Brain microvascular endothelial cell (primary cell): ENCODE data around the gene THSD4.

ENCODE experiments used
- DNase-seq: peaks from one replicate; pipeline ENCODE4 v3.0.0-alpha.2; 2020
- H3K27ac ChIP-seq: fragments of 250-450 bp; sonication (Bioruptor Pico); 2 replicates; pipeline ENCODE4 v1.5.1; 2020; ENCODE audit warnings: mild to moderate bottlenecking, moderate library complexity
- H3K27me3 ChIP-seq: fragments of 250-450 bp; sonication (Bioruptor Pico); replicated peaks from 2 replicates; pipeline ENCODE4 v1.5.1; 2020; ENCODE audit warnings: mild to moderate bottlenecking
- H3K36me3 ChIP-seq: fragments of 250-450 bp; sonication (Bioruptor Pico); replicated peaks from 2 replicates; pipeline ENCODE4 v1.5.1; 2020; ENCODE audit warnings: mild to moderate bottlenecking
- H3K4me3 ChIP-seq: 2 replicates; pipeline ENCODE4 v1.5.1; 2011; ENCODE audit warnings: low read depth, mild to moderate bottlenecking, control low read depth, low read length, moderate library complexity
- in situ Hi-C: cut with HindIII; loops from 2 replicates; pipeline ENCODE4 v1.10.0; 2017; ENCODE audit warnings: low sequenced_read_pairs, low pct_ligation_motif_present
- TF ChIP-seq, protein P1 (sequence below): IDR thresholded peaks from 2 replicates; pipeline ENCODE4 v1.5.1; 2011; ENCODE audit warnings: low read depth, mild to moderate bottlenecking, moderate library complexity, low read length, control low read depth, inconsistent platforms; ENCODE audit errors: missing control alignments

THSD4 gene

DNA sequence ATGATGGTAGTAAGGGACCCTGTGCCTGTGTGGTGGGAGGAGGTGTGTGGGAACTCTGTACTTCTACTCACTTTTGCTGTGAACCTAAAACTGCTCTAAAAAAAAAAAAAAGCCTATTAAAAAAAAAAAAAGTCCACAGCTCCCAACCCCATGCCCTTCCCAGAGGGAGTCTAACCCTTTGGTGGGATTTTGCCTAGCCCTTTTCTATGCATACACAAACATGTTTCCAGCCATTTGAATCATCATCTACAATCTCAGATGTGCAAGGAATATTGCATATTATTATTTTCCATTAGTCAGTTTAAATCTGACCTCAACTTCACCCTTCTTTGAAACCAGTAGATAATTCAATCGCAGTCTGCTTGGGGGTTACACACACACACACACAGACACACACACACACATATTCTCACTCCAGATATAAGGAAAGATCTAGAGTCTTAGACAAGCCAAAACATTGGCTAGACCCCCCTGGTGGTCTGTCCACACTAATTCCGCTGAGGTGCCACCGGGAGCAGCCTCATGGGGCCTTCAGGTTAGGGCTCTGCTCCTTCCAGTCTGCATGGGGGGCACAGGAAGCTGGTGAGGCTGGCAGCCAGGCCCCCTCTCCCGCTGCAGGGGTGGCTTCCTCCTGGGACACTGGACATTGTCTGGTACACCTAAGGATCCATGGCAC, 619.6 kb downstream of the THSD4 start:
- no peak overlapping the region for H3K4me3 ChIP-seq
- TF ChIP-seq, protein P1, sequence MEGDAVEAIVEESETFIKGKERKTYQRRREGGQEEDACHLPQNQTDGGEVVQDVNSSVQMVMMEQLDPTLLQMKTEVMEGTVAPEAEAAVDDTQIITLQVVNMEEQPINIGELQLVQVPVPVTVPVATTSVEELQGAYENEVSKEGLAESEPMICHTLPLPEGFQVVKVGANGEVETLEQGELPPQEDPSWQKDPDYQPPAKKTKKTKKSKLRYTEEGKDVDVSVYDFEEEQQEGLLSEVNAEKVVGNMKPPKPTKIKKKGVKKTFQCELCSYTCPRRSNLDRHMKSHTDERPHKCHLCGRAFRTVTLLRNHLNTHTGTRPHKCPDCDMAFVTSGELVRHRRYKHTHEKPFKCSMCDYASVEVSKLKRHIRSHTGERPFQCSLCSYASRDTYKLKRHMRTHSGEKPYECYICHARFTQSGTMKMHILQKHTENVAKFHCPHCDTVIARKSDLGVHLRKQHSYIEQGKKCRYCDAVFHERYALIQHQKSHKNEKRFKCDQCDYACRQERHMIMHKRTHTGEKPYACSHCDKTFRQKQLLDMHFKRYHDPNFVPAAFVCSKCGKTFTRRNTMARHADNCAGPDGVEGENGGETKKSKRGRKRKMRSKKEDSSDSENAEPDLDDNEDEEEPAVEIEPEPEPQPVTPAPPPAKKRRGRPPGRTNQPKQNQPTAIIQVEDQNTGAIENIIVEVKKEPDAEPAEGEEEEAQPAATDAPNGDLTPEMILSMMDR, result peak; percentile 24
- in situ Hi-C loops, result no loop called here
- peaks cover 14% of the 10 kb centered on the region for H3K36me3 ChIP-seq
- no peak overlapping the region for H3K27ac ChIP-seq
- no peaks in the 10 kb centered on the region for H3K27me3 ChIP-seq
- DNase-seq, result no peak

DNA sequence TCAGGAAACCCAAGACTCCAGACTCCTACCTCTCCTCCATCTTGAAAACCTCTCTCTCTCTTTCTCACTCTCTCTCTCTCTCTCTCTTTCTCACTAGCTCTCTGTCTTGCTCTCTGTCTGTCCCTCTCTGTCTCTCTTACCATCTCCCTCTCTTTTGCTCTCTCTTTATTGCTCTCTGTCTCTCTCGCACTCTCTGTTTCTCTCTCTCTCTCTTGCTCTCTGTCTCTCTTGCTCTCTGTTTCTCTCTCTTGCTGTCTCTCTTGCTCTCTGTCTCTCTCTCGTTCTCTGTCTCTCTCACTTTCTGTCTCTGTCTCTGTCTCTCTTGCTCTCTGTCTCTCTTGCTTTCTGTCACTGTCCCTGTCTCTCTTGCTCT, 620.1 kb downstream of the THSD4 start:
- no peak for DNase-seq
- Histone ChIP-seq H3K4me3 (no peak overlapping the region), H3K27me3 (no peaks in the 10 kb centered on the region), H3K27ac (no peak overlapping the region), H3K36me3 (peaks cover 14% of the 10 kb centered on the region)
- in situ Hi-C loops, result no loop called here
- TF ChIP-seq, protein P1, result no peak

DNA sequence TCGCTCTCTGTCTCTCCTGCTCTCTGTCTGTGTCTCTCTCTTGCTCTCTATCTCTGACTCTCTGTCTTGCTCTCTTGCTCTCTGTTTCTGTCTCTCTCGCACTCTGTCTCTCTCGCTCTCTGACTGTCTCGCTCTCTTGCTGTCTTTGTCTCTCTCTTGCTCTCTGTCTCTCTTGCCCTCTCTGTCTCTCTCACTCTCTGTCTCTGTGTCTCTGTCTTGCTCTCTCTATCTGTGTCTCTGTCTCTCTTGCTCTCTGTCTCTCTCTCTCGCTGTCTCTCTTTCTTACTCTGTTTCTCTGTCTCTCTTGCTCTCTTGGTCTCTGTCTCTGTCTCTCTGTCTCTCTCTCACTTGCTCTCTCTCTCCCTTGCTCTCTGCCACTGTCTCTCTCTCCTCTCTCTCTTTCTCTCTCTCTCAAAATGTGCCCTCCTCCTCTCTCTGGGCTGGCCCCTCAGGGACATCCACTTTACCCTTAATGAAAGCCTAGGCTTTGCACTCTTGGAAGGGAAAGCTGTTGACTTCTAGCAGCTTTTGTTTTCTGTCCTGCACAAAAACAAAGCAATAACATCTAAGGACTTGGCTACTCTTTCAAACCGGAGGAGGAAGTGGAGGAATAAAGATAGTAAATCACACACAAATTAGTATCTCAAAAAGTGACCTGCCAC, 621.1 kb downstream of the THSD4 start:
- H3K36me3 ChIP-seq, result peaks cover 12% of the 10 kb centered on the region
- no peak overlapping the region for H3K4me3 ChIP-seq
- no peaks in the 10 kb centered on the region for H3K27me3 ChIP-seq
- in situ Hi-C loops, result no loop called here
- no peak for DNase-seq
- H3K27ac ChIP-seq, result no peak overlapping the region
- TF ChIP-seq, protein P1, result no peak

DNA sequence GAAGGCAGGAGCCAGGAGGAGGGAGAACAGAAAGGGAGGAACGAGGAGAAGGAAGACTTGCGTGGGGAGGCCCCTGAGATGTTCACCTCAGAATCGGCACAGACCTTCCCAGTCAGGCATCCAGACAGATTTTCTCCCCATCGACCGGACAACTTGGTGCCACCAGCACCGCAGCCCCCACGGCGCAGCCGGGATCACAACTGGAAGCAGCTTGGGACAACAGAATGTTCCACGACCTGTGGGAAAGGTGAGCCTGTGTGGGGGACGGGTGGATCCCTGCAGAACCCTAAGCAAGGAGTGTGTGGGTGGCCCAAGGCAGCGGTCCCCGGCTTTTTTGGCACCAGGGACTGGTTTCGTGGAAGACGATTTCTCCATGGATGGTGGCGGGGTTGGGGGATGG, 622.5 kb downstream of the THSD4 start:
- Histone ChIP-seq H3K27ac (no peak overlapping the region), H3K27me3 (no peaks in the 10 kb centered on the region), H3K36me3 (peaks cover 10% of the 10 kb centered on the region), H3K4me3 (no peak overlapping the region)
- DNase-seq, result no peak
- TF ChIP-seq, protein P1, result no peak
- in situ Hi-C loops, result no loop called here

DNA sequence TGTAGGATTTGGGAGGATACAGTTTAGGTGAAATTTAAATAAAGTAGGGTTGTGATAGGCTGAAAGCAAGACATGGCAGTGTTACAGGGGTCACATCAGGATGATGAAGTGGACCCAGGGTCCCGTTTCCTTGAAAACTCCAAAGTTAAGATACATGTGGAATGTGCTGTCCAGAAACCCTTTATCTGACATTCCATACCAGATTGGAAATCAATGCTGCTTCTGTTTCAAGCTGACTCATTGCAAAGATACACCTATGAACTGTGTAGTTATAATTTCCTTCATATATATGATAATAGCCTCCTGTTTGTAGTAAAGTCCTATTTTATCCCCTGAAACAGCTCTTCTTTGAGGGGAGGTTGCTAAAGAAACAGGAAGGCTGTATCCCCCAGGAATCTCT, 624.1 kb downstream of the THSD4 start:
- TF ChIP-seq, protein P1, result no peak
- H3K27me3 ChIP-seq, result no peaks in the 10 kb centered on the region
- no peak for DNase-seq
- H3K27ac ChIP-seq, result no peak overlapping the region
- H3K4me3 ChIP-seq, result no peak overlapping the region
- in situ Hi-C loops, result no loop called here
- H3K36me3 ChIP-seq, result peaks cover 10% of the 10 kb centered on the region

DNA sequence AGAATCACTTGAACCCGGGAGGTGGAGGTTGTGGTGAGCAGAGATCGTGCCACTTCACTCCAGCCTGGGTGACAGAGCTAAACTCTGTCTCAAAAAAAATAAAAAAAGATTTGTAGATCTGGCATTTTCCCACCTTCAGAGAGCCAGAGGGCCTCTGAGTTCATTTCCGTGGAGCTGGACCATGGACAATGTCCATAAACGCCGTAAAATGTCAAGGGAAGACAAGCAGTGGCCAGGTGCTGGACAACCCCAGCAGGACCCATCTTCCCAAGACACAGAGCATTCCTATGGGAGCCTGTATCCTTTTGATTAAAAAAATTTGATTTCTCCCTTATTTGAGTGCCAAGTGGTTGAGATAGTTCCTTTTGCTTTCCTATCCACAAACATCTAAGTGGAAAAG, 627.7 kb downstream of the THSD4 start:
- DNase-seq, result no peak
- TF ChIP-seq, protein P1, result no peak
- in situ Hi-C loops, result no loop called here
- no peak overlapping the region for H3K4me3 ChIP-seq
- H3K27me3 ChIP-seq, result no peaks in the 10 kb centered on the region
- peaks cover 9% of the 10 kb centered on the region for H3K36me3 ChIP-seq
- H3K27ac ChIP-seq, result no peak overlapping the region
